OCI-M1 (cell line): Measurements from ENCODE around the gene UNKL.

Experiments
- DNase-seq: peaks from one replicate; lab custom pipeline; 2025; lab: John Stamatoyannopoulos, UW

The UNKL gene

DNA sequence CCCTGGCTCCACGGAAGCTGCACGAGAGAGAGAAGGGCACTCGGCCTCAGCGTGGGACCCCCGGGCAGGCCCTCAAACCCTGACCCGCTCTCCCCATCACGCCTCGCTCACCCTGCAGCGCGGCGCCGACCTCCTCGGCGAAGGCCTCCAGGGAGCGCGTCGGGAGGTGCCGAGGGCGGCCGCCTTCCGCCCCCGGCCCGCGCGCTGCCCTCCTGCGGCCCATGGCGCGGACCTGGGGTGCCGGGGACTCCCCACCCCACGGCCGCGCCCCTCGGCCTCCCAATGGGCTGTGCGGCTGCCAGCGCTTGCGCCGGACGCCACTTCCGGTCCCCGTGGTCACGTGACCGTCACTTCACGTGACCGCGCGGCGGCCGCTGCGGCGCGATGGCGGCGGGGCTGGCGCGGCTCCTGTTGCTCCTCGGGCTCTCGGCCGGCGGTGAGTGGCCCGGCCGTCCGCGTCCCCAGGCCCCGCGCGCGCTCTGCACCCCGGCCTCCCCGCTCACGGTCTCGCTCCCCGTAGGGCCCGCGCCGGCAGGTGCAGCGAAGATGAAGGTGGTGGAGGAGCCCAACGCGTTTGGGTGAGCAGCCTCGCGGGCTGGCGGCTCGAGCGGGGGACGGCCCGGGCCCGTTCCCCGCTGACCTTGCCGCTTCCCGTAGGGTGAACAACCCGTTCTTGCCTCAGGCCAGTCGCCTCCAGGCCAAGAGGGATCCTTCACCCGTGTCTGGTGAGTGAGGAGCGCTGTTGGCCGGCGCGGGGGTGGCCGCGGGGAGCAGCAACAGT is 62.7 kb downstream of the UNKL start, which contains the start of the genes GNPTG and TSR3:
Gene GNPTG, plus strand, starts transcription at position 350 of the 781 bp plus-strand sequence. Its CDS starts 35 bp downstream, at position 385.
Gene TSR3, minus strand, starts transcription at position 297 of the 781 bp plus-strand sequence. Its CDS starts 74 bp downstream, at position 223.
- peak; percentile 89 for DNase-seq

DNA sequence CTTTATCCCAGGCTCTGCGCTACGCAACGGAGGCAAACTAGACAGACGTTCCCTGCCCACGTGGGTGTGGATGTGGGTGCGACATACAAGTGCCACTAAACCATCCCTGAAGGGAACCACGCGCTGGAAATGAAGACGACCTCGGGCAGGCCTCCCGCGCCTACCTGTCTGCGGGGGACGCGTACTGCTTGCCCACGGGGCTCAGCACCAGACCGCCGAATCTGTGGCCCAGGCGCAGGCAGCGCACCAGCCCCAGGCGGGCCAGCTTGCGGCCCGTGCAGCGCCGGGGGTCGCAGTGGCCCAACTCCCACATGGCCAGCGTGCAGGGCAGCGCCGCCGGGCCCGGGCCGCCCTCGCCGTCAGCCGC is 63.3 kb downstream of the UNKL start:
- DNase-seq, result no peak

DNA sequence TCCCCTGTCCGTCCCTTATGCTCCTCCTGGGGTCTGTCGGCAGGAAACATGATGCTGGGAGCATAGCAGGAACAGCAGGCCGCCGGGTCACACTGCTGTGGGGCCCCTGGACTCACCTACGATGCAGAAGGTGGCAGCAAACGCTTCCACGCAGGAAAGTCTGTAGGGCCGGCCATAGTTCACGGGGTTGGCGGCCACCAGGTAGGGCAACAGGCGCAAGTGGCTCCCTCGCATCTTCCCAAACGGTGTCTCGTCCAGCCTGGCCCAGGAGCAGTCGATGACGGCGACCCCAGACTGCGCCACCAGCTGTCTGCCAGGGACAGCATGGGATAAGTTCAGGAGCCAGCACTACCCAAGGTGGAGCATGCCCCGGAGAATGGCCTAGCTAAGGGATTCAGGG is 63.8 kb downstream of the UNKL start:
- no peak for DNase-seq

DNA sequence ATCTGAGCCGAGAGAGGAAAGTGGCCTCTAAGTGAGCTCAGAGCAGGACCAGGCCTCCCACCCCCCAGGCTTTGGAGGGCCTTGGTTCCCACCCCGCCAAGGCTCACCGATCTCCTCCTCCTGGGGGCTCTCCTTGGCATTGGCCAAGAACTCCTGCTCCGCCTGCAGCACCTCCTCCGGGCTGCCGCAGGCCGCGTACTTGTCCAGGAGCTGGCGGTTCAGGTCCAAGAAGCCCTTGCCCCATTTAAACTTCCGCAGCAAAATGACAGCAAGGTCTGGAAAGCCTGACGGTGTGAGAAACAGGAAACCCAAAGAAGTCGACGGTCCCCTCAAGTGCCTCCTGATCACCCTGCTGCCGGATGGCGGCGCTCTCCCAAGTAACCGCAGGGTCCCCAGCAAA is 64.6 kb downstream of the UNKL start:
- DNase-seq, result no peak

DNA sequence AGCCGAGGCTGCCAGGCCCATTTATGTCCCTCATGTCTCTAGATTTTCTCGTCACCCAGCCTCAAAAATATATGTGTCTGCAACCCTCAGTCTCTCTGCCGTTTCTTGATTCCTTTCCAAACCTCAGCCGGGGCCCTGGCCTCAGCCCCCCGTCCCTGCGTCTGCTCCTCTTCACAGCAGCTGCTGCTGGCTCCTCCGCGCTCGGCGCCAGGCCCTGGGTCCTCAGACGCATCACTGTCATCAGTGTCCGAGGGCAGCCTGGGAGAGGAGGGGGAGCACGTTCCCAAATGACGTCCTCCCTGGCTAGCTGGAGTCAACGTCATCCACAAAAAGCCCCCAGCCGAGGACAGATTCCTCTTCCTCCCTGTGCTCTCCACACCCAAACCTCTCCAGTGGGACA is 65.2 kb downstream of the UNKL start:
- no peak for DNase-seq

DNA sequence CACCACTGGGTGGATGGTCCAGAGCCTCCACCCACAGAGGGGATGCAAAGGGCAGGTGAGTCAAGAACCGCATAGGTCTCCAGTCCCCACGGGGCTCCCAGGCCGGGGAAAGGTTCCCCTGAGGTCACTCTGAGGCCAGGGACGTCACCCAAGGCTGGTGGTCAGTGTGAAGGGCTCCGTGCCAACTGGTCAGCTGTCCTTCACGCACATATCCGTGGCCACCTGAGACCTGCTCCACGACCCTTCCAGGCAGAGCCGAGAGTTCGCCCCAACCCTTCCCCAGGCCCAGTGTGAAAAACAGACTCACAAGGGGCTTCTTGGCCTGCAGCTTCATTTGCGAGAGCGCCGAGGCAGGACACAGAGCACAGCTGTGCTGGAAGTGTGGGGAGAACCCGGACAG is 65.6 kb downstream of the UNKL start:
- DNase-seq, result no peak

DNA sequence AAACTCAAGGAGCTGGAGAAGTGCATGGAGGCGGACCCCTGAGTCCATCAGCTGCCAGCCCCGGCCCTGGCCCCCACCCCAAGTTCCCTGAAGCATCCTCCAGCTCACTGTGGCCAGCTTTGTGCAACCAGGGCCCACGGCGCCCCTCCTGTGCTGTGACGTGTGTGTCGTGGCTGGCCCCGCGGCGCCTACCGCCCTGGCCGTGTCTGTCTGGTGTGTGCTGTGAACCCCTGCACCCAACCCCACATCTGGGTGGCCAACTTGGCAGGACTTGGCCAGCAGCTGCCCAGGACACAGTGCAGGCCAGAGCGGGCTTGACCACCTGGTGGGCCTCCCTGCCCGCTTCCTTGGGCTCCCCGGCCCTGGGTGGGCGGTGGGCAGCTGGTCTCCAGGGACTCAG is 66.1 kb downstream of the UNKL start:
- DNase-seq, result no peak

DNA sequence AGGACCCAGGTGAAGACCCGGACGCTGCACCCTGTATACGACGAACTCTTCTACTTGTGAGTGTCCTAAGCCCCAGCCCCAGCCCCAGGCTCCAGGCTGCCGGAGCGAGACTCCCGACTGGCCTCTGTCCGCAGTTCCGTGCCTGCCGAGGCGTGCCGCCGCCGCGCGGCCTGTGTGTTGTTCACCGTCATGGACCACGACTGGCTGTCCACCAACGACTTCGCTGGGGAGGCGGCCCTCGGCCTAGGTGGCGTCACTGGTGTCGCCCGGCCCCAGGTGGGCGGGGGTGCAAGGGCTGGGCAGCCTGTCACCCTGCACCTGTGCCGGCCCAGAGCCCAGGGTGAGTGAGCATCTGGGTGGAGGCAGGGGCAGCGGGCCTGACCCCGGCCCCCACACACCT is 66.5 kb downstream of the UNKL start:
- no peak for DNase-seq

DNA sequence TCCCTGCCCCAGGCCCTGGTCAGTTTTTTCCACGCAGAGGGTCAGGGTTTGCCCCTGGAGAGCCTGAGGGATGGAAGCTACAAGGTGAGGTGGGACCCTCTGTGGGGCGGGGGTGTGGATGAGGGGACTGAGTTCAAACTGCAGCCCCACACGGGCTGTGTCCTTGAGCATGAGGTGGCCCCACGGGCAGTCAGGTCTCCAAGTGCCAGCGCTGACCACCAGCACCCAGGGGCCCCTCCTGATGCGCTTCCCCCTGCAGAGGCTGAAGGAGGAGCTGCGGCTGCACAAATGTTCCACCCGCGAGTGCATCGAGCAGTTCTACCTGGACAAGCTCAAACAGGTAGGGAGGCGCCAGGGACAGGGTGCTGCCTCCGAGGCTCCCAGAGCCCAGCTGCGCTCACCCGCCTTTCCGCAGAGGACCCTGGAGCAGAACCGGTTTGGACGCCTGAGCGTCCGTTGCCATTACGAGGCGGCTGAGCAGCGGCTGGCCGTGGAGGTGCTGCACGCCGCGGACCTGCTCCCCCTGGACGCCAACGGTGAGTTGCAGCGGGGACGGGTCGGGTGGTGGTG is 67.1 kb downstream of the UNKL start:
- DNase-seq, result no peak

DNA sequence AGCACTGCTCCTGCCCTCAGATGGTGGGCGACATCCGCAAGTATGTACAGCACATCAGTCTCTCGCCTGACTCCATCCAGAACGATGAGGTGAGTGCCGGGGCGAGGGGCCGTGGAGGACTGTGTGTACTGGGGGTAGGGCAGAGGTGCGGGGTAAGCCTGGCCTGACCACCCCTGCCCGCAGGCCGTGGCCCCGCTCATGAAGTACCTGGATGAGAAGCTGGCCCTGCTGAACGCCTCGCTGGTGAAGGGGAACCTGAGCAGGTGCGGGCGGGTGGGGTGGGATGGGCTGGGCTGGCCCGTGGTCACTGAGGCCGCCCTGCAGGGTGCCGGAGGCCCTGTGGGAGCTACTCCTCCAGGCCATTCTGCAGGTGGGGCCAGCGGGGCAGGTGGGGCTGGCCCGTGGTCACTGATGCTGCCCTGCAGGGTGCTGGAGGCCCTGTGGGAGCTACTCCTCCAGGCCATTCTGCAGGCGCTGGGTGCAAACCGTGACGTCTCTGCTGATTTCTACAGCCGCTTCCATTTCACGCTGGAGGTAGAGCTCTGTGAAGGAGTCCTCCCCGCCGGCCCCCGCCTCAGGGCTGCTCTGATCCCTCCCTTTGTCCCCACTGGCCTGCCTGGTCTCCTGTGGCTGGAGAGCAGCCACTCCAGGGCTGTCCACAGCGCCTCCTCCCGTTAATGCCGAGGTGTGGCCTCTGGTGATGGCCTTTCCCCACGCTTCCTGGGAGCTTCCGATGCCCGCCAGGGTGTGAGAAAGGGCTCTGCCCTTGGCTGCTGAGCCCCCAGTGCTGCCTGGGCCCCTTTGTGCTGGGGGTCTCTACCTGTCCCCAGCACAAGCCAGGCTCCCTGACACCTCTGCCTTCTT is 67.8 kb downstream of the UNKL start:
- no peak for DNase-seq

DNA sequence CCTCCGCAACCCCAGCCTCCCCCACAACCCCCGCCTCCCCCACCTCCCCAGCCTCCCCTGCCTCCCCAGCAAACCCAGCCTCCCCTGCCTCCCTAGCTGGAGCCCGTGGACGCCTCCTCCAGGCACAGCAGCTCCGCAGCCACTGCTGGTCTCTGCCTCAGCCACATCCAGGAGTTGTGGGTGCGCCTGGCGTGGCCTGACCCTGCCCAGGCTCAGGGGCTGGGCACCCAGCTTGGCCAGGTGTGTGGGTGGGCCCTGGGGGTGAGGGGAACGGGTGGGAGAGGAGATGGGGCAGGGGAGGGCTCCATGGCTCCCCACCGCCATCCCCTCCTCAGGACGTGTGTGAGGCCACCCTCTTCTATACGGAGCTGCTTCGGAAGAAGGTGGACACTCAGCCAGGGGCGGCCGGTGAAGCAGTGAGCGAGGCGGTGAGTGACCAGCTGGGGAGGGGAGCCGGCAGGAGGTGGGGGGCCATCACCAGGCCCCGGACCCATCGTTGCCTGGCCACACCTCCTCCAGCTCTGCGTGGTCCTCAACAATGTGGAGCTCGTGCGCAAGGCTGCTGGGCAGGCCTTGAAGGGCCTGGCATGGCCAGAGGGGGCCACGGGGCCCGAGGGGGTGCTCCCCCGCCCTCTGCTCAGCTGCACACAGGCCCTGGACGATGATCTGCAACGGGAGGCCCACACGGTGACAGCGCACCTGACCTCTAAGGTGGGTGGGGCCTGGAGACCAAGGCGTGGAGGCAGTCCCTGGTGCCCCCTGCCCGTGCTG is 68.7 kb downstream of the UNKL start:
- DNase-seq, result no peak

DNA sequence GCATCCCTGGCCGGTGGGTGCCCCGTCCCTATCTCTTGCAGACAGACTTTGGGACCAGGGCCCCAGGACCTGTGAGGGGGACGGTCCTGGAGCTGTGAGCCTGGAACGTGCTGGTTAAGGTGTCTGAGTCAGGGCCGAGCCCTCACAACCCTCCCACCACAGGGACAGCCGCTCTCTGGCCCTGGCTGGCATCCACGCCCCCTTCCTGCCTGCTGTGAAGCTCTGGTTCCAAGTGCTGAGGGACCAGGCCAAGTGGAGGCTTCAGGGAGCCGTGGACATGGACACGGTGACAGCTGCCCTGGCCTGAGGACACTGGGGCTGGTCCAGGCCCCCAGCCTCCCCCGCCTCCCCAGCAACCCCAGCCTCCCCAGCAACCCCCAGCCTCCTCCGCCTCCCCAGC is 69.4 kb downstream of the UNKL start:
- no peak for DNase-seq

DNA sequence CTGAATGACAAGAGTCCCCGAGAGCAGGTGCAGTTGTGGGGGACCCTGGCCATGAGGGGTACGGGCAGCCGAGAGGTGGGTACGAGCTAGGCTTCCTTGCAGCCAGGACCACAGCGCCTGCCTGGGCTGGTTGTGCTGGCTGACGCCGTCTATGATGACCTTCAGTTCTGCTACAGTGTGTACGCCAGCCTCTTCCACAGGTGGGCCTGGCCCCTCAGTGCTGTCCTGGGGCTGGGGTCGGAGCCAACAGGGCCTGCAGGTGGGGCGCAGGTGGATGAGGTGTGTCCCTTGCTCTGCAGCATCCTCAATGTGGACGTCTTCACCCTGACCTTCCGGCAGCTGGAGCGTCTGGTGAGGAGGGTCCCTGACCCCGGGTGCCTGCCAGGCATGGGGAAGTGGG is 70.0 kb downstream of the UNKL start:
- no peak for DNase-seq

DNA sequence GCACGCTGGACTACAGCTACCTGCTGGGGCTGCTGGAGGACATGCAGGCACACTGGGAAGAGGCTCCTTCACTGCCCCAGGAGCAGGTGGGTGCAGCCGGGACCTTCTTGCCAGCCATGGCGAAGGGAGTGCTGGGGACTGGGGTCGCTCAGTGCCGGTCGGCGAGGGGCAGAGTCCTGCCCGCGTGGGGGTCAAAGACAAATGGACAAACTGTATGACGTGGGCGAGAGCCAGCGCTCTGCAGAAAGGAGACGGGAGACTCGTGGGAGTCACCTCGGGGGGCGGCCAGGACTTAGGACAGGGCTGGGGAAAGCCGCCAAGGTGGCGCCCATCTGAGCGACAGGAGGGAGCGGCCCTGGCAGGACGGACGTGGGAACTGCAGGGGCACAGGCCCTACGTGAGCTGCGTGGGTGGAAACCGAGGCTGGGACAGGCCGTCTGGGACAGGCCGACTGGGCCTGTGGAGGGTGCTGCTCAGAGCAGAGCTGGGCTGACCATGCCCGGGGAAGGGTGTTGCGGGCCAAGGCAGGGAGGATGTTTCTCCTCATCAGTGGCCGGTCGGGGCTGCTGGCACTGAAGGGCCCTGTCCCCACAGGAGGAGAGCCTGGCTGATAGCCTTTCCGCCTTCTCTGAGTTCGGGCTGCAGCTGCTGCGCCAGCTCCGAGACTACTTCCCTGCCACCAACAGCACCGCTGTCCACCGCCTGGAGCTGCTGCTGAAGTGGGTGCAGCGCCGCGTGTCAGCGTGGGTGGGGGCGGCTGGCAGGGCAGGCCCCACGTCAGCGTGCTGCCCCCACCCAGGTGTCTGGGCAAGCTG is 70.9 kb downstream of the UNKL start:
- DNase-seq, result no peak

DNA sequence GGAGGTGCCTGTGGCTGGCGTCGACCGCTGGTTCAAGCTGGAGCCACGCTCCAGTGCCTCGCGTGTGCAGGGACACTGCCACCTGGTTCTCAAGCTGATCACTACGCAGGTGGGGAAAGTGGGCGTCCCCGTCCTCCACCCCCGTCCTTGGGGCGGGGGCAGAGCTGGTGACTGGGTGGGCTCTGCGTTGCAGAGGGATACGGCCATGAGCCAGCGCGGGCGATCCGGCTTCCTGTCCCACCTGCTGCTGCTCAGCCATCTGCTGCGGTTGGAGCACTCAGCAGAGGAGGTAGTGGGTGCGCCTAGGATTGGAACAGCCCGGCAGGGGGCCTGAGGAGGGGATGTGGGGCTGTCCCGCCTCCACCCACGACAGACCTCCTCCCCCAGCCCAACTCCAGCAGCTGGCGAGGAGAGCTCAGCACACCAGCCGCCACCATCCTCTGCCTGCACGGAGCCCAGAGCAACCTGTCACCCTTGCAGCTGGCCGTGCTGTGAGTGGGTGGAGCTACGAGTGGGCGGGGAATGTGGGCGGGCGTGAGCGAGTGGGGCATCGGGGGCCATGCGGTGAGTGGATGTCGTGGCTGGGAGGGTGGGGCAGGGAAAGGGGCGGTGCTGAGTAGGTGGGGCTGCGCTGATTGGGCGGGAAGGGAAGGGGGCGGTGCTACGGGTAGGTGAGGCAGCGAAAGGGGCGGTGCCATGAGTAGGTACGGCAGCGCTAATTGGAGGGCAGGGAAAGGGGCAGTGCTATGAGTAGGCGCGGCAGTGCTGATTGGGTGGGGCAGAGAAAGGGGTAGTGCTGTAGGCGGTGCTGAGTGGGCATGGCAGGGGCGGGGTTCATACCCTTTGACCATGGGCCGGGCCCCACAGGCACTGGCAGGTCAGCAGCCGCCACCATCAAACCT is 71.7 kb downstream of the UNKL start:
- peak; percentile 99 for DNase-seq

DNA sequence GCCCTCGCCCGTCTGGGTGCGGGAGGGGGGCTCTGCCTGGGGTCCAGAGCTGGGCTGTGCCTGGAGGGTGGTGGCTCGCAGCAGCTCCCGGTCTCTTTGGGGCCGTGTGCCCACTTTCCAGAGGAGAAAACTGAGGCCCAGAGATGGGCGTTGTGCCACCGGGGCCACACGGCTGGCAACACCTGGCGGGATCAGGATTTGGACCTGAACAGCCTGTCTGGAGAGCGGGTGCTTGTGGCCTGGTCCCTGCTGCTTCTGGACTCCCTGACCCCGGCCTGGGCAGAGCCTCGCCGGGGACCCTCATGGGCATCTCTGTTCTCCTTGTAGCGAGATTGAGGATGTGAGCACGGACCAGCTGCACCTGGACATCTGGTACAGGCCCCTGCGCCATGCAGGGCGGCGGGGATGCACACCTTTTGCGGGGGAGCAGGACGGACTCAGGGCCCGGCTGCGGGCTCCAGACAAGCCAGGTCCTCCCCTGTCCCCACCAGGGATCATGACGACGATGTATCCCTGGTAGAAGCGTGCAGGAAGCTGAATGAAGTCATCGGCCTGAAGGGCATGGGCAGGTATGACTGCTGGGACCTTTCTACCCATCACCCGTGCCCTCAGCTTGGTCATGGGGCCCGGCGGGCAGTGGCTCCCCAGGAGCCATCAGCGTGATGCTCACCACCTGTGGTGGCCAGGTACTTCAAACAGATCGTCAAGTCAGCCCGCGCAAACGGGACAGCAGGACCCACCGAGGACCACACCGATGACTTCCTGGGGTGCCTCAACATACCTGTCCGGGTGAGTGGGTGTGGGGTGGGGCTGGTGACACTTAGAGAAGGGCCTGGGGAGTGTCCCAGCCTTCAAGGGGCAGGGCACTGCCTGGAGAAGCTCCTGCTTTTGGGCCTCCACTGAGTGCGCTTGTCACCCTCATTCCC is 72.7 kb downstream of the UNKL start:
- DNase-seq, result no peak

DNA sequence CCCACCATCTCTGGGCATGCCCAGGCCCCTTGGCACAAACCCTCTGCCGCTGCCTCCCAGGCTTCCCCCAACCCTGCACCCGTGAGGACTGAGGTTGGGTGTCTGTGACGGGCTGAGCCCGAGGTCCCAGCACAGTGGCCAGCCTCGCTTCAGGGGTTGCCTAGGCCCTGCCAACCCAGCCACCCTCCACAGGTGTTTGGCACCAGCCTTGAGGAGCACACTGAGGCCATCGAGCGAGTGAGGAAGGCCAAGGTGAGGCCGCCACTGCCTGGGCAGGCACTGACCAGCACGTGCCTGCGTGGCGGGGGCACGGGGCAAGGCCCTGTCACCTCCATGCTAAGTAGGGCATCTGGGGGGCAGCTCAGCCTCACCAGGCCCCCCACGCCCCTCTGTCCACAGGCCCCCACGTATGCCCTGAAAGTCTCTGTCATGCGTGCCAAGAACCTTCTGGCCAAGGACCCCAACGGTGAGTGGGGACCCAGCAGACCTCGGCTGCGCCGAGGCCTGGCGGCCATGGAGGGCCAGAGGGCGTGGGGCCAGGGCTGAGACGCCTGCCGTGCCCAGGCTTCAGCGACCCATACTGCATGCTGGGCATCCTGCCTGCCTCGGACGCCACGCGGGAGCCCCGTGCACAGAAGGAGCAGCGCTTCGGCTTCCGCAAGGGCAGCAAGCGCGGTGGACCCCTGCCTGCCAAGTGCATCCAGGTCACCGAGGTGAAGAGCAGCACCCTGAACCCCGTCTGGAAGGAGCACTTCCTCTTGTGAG is 73.6 kb downstream of the UNKL start:
- DNase-seq, result no peak
